Testis (tissue), 2 donors: ENCODE data around the gene SETDB2.

Experiments
- CTCF ChIP-seq, 3 experiments: fragments of 450-650 bp in 2 of 3; fragments of 200-600 bp in 1 of 3; sonication (generic) in 1 of 3; IDR thresholded peaks; one replicate each; pipeline ENCODE4 v1.5.1; 2016 to 2019; ENCODE audit warnings: antibody characterized with exemption in 3 of 3, mild to moderate bottlenecking in 2 of 3, moderate library complexity in 1 of 3
- POLR2A ChIP-seq: fragments of 450-650 bp; IDR thresholded peaks from one replicate; pipeline ENCODE4 v1.6.1; 2017; ENCODE audit warnings: antibody characterized with exemption, mild to moderate bottlenecking, moderate library complexity

GRCh38 chr13:49435992-49436391, 8.1 kb upstream of the SETDB2 start:
- TF ChIP-seq CTCF (IDR thresholded peaks at IDR 0.05), result no peak
- TF ChIP-seq POLR2A, result no peak
